Activated CD4-positive, alpha-beta T cell treated with anti-CD3 and anti-CD28 coated beads, Interleukin-2, amount 10 ng/mL, durations not matched to agents 24 days and 14 days (primary cell): Measurements from ENCODE around the gene TMCO1. TPM values are rescaled to one million over a fixed set of nuclear protein-coding genes. Genes with fewer than 3 reads are reported as not detected.
"Not testable (repeated sequence)": the region's sequence is repeated elsewhere in the genome, so short reads cannot be mapped to it uniquely, and the experiment has no call there.

Source experiments
- DNase-seq: peaks from one replicate; pipeline ENCODE4 v3.0.0; 2022
- H3K27ac Mint-ChIP-seq: one replicate; pipeline ENCODE4 v1.8.0; 2022; ENCODE audit warnings: mild to moderate bottlenecking, mixed read lengths
- H3K27me3 Mint-ChIP-seq: one replicate; pipeline ENCODE4 v1.8.0; 2022; ENCODE audit warnings: mixed read lengths
- H3K36me3 Mint-ChIP-seq: one replicate; pipeline ENCODE4 v1.8.0; 2022; ENCODE audit warnings: low read depth, mild to moderate bottlenecking, mixed read lengths
- H3K4me1 Mint-ChIP-seq: one replicate; pipeline ENCODE4 v1.8.0; 2021; ENCODE audit warnings: mixed read lengths
- H3K4me3 Mint-ChIP-seq: one replicate; pipeline ENCODE4 v1.8.0; 2022; ENCODE audit warnings: mild to moderate bottlenecking, moderate library complexity, mixed read lengths
- H3K9me3 Mint-ChIP-seq: one replicate; pipeline ENCODE4 v1.8.0; 2021; ENCODE audit warnings: mixed read lengths
- intact Hi-C: fragments of 100-400 bp; cut with micrococcal nuclease; formaldehyde crosslinking; loops from one replicate; pipeline ENCODE4 v1.15.1; 2023
- total RNA-seq: library from RNA; stranded (reverse); gene quantifications from 2 replicates; pipeline ENCODE4 v1.2.3, GENCODE V29; 2022

The TMCO1 gene
- total RNA-seq, 1 donor from 2014 or later, result 91.8 TPM

GRCh38 chr1:165764277-165764676 lies 4.4 kb downstream of the TMCO1 start:
- Mint-ChIP-seq H3K4me3 (peak overlapping the region; percentile 1), H3K36me3 (peaks cover 65% of the 10 kb centered on the region), H3K4me1 (peaks cover 49% of the 10 kb centered on the region), H3K27ac (peak overlapping the region; percentile 1), H3K27me3 (no peaks in the 10 kb centered on the region), H3K9me3 (no peaks in the 10 kb centered on the region)
- DNase-seq, result no peak
- intact Hi-C loops, result no loop called here

- H3K4me3 Mint-ChIP-seq, result no peak overlapping the region
- H3K36me3 Mint-ChIP-seq, result peaks cover 62% of the 10 kb centered on the region
- peak overlapping the region; percentile 11 for H3K27ac Mint-ChIP-seq
- H3K9me3 Mint-ChIP-seq, result no peaks in the 10 kb centered on the region
- no peak for DNase-seq
- intact Hi-C loops, result no loop called here
- H3K27me3 Mint-ChIP-seq, result no peaks in the 10 kb centered on the region
- H3K4me1 Mint-ChIP-seq, result peaks cover 50% of the 10 kb centered on the region
Measured at GRCh38 chr1:165763442-165763841, 5.2 kb downstream of the TMCO1 start.

GRCh38 chr1:165762725-165763124 lies 5.9 kb downstream of the TMCO1 start:
- Mint-ChIP-seq H3K36me3 (peaks cover 59% of the 10 kb centered on the region), H3K4me3 (no peak overlapping the region), H3K4me1 (peaks cover 48% of the 10 kb centered on the region), H3K27ac (no peak overlapping the region), H3K27me3 (no peaks in the 10 kb centered on the region), H3K9me3 (no peaks in the 10 kb centered on the region)
- intact Hi-C loops, result no loop called here
- no peak for DNase-seq

GRCh38 chr1:165759095-165759494 lies 9.6 kb downstream of the TMCO1 start:
- Mint-ChIP-seq H3K36me3 (peaks cover 36% of the 10 kb centered on the region), H3K4me1 (peaks cover 26% of the 10 kb centered on the region), H3K27me3 (no peaks in the 10 kb centered on the region), H3K27ac (peak overlapping the region; percentile 66), H3K9me3 (no peaks in the 10 kb centered on the region), H3K4me3 (no peak overlapping the region)
- DNase-seq, result no peak
- intact Hi-C loops, result no loop called here

GRCh38 chr1:165755393-165756010 lies 13.2 kb downstream of the TMCO1 start:
- Mint-ChIP-seq H3K27me3 (no peaks in the 10 kb centered on the region), H3K4me3 (no peak overlapping the region), H3K9me3 (no peaks in the 10 kb centered on the region), H3K27ac (peak overlapping the region; percentile 62), H3K4me1 (peaks cover 17% of the 10 kb centered on the region), H3K36me3 (peaks cover 29% of the 10 kb centered on the region)
- intact Hi-C loops, result no loop called here
- no peak for DNase-seq

- no peaks in the 10 kb centered on the region for H3K27me3 Mint-ChIP-seq
- H3K27ac Mint-ChIP-seq, result no peak overlapping the region
- no peak for DNase-seq
- no peak overlapping the region for H3K4me3 Mint-ChIP-seq
- H3K36me3 Mint-ChIP-seq, result peaks cover 26% of the 10 kb centered on the region
- intact Hi-C loops, result no loop called here
- H3K9me3 Mint-ChIP-seq, result no peaks in the 10 kb centered on the region
- H3K4me1 Mint-ChIP-seq, result peaks cover 11% of the 10 kb centered on the region
Measured at GRCh38 chr1:165753934-165754333, 14.7 kb downstream of the TMCO1 start.

- DNase-seq, result no peak
- no peaks in the 10 kb centered on the region for H3K27me3 Mint-ChIP-seq
- H3K4me3 Mint-ChIP-seq, result no peak overlapping the region
- no peaks in the 10 kb centered on the region for H3K9me3 Mint-ChIP-seq
- intact Hi-C loops, result no loop called here
- peaks cover 5% of the 10 kb centered on the region for H3K4me1 Mint-ChIP-seq
- peaks cover 28% of the 10 kb centered on the region for H3K36me3 Mint-ChIP-seq
- H3K27ac Mint-ChIP-seq, result no peak overlapping the region
Measured at GRCh38 chr1:165748550-165748949, 20.1 kb downstream of the TMCO1 start.

GRCh38 chr1:165747632-165748447 lies 20.8 kb downstream of the TMCO1 start:
- Mint-ChIP-seq H3K9me3 (no peaks in the 10 kb centered on the region), H3K4me1 (peaks cover 5% of the 10 kb centered on the region), H3K27ac (no peak overlapping the region), H3K27me3 (no peaks in the 10 kb centered on the region), H3K36me3 (peaks cover 27% of the 10 kb centered on the region), H3K4me3 (no peak overlapping the region)
- intact Hi-C loops, result no loop called here
- DNase-seq, result no peak

- DNase-seq, H3K4me1 Mint-ChIP-seq, H3K9me3 Mint-ChIP-seq, H3K27me3 Mint-ChIP-seq, H3K4me3 Mint-ChIP-seq, H3K27ac Mint-ChIP-seq, intact Hi-C loops: not testable (repeated sequence)
- peaks cover 52% of the 10 kb centered on the region for H3K36me3 Mint-ChIP-seq
Measured at GRCh38 chr1:165744913-165745312, 23.8 kb downstream of the TMCO1 start.

GRCh38 chr1:165742194-165742593 lies 26.5 kb downstream of the TMCO1 start:
- Mint-ChIP-seq H3K4me3 (no peak overlapping the region), H3K27ac (no peak overlapping the region), H3K27me3 (no peaks in the 10 kb centered on the region), H3K9me3 (no peaks in the 10 kb centered on the region), H3K4me1 (peaks cover 3% of the 10 kb centered on the region), H3K36me3 (peaks cover 49% of the 10 kb centered on the region)
- intact Hi-C loops, result no loop called here
- no peak for DNase-seq

- DNase-seq, result no peak
- no peaks in the 10 kb centered on the region for H3K9me3 Mint-ChIP-seq
- H3K4me1 Mint-ChIP-seq, result peaks cover 5% of the 10 kb centered on the region
- H3K4me3 Mint-ChIP-seq, result no peak overlapping the region
- peaks cover 43% of the 10 kb centered on the region for H3K36me3 Mint-ChIP-seq
- H3K27me3 Mint-ChIP-seq, result no peaks in the 10 kb centered on the region
- intact Hi-C loops, result no loop called here
- no peak overlapping the region for H3K27ac Mint-ChIP-seq
Measured at GRCh38 chr1:165738794-165739193, 29.9 kb downstream of the TMCO1 start.

GRCh38 chr1:165737196-165737595 lies 31.5 kb downstream of the TMCO1 start:
- DNase-seq, result no peak
- H3K9me3 Mint-ChIP-seq, result no peaks in the 10 kb centered on the region
- H3K36me3 Mint-ChIP-seq, result peaks cover 35% of the 10 kb centered on the region
- H3K27ac Mint-ChIP-seq, result no peak overlapping the region
- H3K4me3 Mint-ChIP-seq, result no peak overlapping the region
- intact Hi-C loops, result no loop called here
- H3K27me3 Mint-ChIP-seq, result no peaks in the 10 kb centered on the region
- H3K4me1 Mint-ChIP-seq, result peaks cover 5% of the 10 kb centered on the region

GRCh38 chr1:165734906-165735305 lies 33.8 kb downstream of the TMCO1 start:
- H3K9me3 Mint-ChIP-seq, result no peaks in the 10 kb centered on the region
- peaks cover 5% of the 10 kb centered on the region for H3K4me1 Mint-ChIP-seq
- no peak for DNase-seq
- intact Hi-C loops, result no loop called here
- H3K36me3 Mint-ChIP-seq, result peaks cover 17% of the 10 kb centered on the region
- no peaks in the 10 kb centered on the region for H3K27me3 Mint-ChIP-seq
- no peak overlapping the region for H3K4me3 Mint-ChIP-seq
- no peak overlapping the region for H3K27ac Mint-ChIP-seq

- intact Hi-C loops, result no loop called here
- Mint-ChIP-seq H3K4me3 (no peak overlapping the region), H3K4me1 (no peaks in the 10 kb centered on the region), H3K9me3 (no peaks in the 10 kb centered on the region), H3K36me3 (peaks cover 25% of the 10 kb centered on the region), H3K27ac (no peak overlapping the region), H3K27me3 (no peaks in the 10 kb centered on the region)
- no peak for DNase-seq
Measured at GRCh38 chr1:165726841-165727240, 41.8 kb downstream of the TMCO1 start.
